Stimulated activated CD8-positive, alpha-beta memory T cell treated with anti-CD3 and anti-CD28 coated beads, Interleukin-15, amount 100 ng/mL, for 48 hours (primary cell): ENCODE data around the gene SLC25A21.
"Not testable (repeated sequence)": the region's sequence is repeated elsewhere in the genome, so short reads cannot be mapped to it uniquely, and the experiment has no call there.

Experiments
- DNase-seq, 2 donors: peaks; one replicate each; pipeline ENCODE4 v3.0.0-alpha.2; 2020; ENCODE audit warnings: low read depth in 2 of 2

The SLC25A21 gene

DNA sequence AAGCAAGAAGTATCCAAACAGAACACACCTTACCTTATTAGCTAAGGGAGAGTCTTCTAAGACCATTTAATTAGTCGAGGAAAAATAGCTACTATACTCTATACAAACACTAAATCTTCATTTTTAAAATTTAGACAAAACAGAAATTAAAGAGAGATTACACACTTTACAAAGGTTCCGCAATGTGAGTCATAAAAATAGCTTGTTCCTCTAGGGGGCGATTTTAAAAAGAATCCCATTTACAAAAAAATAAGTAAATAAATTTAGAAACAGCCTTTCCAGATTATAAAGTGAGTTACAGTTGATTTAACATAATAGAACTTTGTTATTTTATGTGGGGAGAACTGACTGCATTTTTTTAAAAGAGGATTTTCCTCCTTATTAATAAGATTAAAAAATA lies 309.1 kb downstream of the SLC25A21 start:
- DNase-seq = no peak

- not testable (repeated sequence) for DNase-seq
These were observed 310.2 kb downstream of the SLC25A21 start for GRCh38 chr14:36862237-36862636.

DNA sequence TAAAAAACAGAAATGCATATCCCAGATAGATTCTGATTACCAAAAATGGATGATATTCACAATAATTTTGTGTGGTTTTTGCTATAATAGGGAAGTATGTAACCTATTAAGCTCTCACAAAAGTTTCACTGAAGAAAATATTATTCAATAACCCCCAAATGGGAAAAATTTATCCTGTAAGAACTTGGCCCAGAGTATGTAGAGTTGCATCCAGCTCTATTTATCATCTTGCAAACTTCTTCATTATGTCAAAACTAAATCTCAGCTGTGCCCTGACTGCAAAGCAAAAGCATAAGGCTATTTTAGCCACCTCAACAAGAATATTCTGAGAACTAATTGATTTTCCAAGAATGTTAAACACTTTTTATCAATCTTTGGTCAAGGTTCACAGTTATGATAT lies 311.6 kb downstream of the SLC25A21 start:
- no peak for DNase-seq

DNA sequence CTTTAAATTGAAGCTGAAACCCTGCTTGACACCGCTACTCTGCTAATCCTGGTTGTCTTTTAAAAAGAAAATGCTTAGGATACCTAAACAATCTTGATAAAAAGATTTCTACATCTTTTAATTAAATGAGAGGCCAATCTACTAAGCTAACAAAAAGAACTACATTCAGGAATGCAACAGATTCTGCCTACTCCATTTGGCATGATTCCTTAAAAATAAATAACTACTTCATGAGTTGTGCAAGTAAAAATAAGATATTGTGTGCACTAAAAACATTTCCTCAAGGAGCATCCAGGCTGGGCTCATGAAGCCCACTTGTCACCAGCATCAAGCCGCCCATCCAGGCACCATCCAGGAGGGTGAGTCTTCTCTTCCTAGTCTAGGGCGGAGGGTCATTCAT lies 313.3 kb downstream of the SLC25A21 start:
- no peak for DNase-seq

GRCh38 chr14:36857842-36858445 lies 314.5 kb downstream of the SLC25A21 start:
- no peak for DNase-seq

DNA sequence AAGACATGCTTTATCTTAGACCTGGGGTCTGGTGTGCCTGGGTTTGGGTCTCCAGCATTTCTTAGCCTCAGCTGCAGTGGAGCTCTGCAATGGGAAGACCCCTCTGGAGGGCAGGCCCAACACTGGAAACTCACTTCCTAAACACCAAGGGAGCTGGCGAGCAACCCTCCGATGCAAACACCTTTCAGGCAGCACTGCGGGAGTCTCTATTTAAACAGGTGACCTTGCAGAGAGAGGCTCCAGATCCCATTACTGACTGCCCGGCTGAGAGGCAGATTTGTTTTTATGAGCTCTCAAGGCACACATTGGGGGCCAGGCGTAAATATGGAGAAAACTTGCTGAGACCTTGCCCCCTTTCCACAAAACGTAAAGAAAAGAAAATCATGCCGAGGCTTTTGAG lies 315.3 kb downstream of the SLC25A21 start:
- DNase-seq = no peak

DNA sequence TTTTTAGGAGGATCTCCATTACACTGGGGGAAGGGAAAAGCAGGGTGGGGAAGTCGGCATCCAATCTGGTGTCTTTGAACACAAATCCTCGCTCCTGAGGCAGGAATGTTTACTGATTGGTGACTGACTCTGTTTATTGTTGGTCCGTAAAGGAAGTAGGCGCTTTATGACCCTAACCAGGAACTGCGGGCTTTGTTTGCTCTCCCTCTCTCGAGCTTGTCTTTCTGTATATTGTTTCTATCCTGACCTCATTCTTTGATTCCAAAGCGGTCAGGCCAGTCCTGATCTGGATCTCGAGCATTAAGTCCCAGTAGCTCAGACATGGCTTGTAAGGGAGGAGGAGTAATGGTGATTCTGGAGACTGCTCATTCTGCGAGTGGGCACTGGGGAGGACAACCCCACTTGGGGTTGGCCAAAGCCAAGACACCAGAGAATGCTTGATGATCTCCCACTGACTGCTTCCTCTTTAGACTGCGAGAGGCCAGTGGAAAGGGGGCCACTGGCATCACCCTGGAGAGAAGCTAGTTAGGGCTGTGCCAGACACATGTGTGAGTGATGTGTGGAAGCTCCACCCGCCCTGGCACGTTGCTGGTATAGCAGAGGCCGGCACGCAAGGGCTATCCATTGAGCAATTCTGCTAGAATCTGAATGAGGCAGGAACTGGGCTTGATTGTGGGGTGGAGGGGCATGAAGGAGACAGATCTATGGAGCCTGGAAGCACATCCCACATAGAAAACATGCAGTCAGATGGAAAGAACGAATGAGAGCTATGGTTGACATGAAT lies 316.1 kb downstream of the SLC25A21 start:
- DNase-seq = no peak

DNA sequence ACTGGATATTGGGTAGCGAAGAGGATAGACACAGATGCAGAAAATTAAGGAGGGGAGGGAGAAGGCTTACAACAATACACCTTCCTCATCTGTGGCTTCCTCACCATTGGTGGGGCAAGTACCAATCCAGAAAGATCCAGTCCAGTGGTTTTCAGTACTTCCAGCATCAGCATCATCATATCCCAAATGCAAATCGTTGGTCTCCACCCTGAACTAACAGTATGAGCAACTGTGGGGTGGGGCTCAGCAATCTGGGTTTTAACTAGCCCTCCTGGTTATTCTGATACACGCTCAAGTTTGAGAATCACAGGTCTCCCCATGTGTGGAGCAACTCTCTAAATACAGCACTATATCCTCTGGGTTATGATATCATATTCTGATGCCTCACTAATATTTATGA lies 317.0 kb downstream of the SLC25A21 start:
- no peak for DNase-seq

- no peak for DNase-seq
These were observed 319.3 kb downstream of the SLC25A21 start for GRCh38 chr14:36852981-36853691.

DNA sequence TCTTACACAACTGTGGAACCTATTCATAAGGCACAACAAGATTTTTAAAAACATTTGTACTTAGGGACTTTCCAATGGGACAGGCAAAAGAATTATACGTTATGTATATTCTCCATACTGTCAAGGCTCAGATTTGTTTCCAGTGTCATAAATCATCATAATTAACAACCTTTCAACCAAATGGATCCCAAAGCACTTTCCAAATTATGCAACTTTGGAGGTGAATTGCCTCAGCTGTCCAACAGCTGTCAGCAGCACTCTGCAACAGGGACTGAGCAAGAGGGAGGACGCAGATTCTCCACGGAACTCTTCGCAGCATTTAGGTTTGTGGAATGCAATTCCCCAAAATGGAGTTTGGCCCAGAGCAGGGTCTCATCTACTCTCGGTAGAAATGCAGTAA lies 324.2 kb downstream of the SLC25A21 start:
- DNase-seq = no peak

GRCh38 chr14:36847366-36847765 lies 325.0 kb downstream of the SLC25A21 start:
- DNase-seq = no peak

GRCh38 chr14:36845356-36846012 lies 326.9 kb downstream of the SLC25A21 start:
- no peak for DNase-seq

- DNase-seq = no peak
These were observed 327.8 kb downstream of the SLC25A21 start for GRCh38 chr14:36844443-36845195.

- DNase-seq = no peak
These were observed 329.0 kb downstream of the SLC25A21 start for GRCh38 chr14:36843410-36843809.

- DNase-seq = no peak
These were observed 337.3 kb downstream of the SLC25A21 start for GRCh38 chr14:36835128-36835527.

- no peak for DNase-seq
These were observed 338.1 kb downstream of the SLC25A21 start for GRCh38 chr14:36834293-36834692.

- DNase-seq = no peak
These were observed 342.9 kb downstream of the SLC25A21 start for GRCh38 chr14:36829547-36829946.

GRCh38 chr14:36827861-36828260 lies 344.5 kb downstream of the SLC25A21 start:
- no peak for DNase-seq

GRCh38 chr14:36826614-36827013 lies 345.8 kb downstream of the SLC25A21 start:
- no peak for DNase-seq

- no peak for DNase-seq
These were observed 347.6 kb downstream of the SLC25A21 start for GRCh38 chr14:36824854-36825253.

DNA sequence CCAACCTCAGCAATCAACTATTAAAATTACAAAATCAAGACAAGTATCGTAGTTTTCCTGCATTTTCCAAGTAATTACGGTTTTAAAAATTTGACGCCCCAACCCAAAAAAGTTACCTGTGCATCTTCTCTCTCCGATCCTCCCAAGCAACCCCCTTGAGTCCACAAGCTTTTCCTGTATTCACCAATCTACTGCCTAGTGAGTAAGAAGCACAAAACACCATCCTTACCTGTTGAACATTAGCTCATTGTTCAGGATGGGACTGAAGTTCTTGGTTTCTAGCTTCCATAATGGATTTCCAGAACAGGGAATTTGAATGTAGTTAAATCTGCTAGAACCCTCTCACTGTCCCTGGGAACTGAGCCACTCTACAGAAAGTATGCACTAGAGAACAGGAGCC lies 348.8 kb downstream of the SLC25A21 start:
- DNase-seq = no peak

GRCh38 chr14:36822685-36823084 lies 349.7 kb downstream of the SLC25A21 start:
- DNase-seq = no peak
